Neural progenitor cell (in vitro differentiated cells): ENCODE data around the gene PDE11A. TPM values are rescaled to one million over a fixed set of nuclear protein-coding genes. Genes with fewer than 3 reads are reported as not detected.

Experiments used
- DNase-seq: peaks from one replicate; pipeline ENCODE4 v3.0.0-alpha.2; 2016; ENCODE audit warnings: low spot score
- H2AFZ ChIP-seq: fragments of 200-600 bp; sonication (generic); replicated peaks from 2 replicates; pipeline ENCODE4 v1.6.1; 2016; ENCODE audit warnings: antibody characterized with exemption
- H3F3A ChIP-seq: fragments of 200-600 bp; sonication (generic); 2 replicates; pipeline ENCODE4 v1.6.1; 2016; ENCODE audit warnings: antibody characterized with exemption, low read depth
- H3K27ac ChIP-seq: fragments of 200-600 bp; sonication (generic); 2 replicates; pipeline ENCODE4 v1.5.1; 2016; ENCODE audit warnings: mild to moderate bottlenecking
- H3K27me3 ChIP-seq: fragments of 200-600 bp; sonication (generic); 2 replicates; pipeline ENCODE4 v1.6.1; 2016; ENCODE audit warnings: mild to moderate bottlenecking, moderate library complexity
- H3K36me3 ChIP-seq: fragments of 200-600 bp; sonication (generic); 2 replicates; pipeline ENCODE4 v1.5.1; 2016
- H3K4me1 ChIP-seq: fragments of 200-600 bp; sonication (generic); 2 replicates; pipeline ENCODE4 v1.6.1; 2016; ENCODE audit warnings: mixed run types
- H3K4me2 ChIP-seq: fragments of 200-600 bp; sonication (generic); 2 replicates; pipeline ENCODE4 v1.6.1; 2016
- H3K4me3 ChIP-seq: fragments of 200-600 bp; sonication (generic); 2 replicates; pipeline ENCODE4 v1.5.1; 2016
- H3K79me2 ChIP-seq: fragments of 200-600 bp; sonication (generic); 2 replicates; pipeline ENCODE4 v1.6.1; 2016; ENCODE audit warnings: low read depth
- H3K9ac ChIP-seq: fragments of 200-600 bp; sonication (generic); 2 replicates; pipeline ENCODE4 v1.6.1; 2016
- H3K9me3 ChIP-seq: fragments of 200-600 bp; sonication (generic); 2 replicates; pipeline ENCODE4 v1.5.1; 2016; ENCODE audit warnings: low read depth
- H4K20me1 ChIP-seq: fragments of 200-600 bp; sonication (generic); 2 replicates; pipeline ENCODE4 v1.6.1; 2016; ENCODE audit warnings: low read depth
- H3K27ac Mint-ChIP-seq: 3 replicates; pipeline ENCODE4 v1.8.0; 2021; ENCODE audit warnings: mixed read lengths
- H3K27me3 Mint-ChIP-seq: 2 replicates; pipeline ENCODE4 v1.8.0; 2022; ENCODE audit warnings: low read depth, mild to moderate bottlenecking, inconsistent platforms, moderate library complexity, mixed read lengths; ENCODE audit not compliant: insufficient read depth
- H3K36me3 Mint-ChIP-seq: 3 replicates; pipeline ENCODE4 v1.8.0; 2021; ENCODE audit warnings: mixed read lengths
- H3K4me1 Mint-ChIP-seq: 3 replicates; pipeline ENCODE4 v1.8.0; 2021; ENCODE audit warnings: mixed read lengths
- H3K4me3 Mint-ChIP-seq: 3 replicates; pipeline ENCODE4 v1.8.0; 2021; ENCODE audit warnings: mild to moderate bottlenecking, moderate library complexity, mixed read lengths
- H3K9me3 Mint-ChIP-seq: 3 replicates; pipeline ENCODE4 v1.8.0; 2020; ENCODE audit warnings: mixed read lengths
- CTCF ChIP-seq: fragments of 200-600 bp; sonication (generic); IDR thresholded peaks from 2 replicates; pipeline ENCODE4 v1.5.1; 2017; ENCODE audit warnings: antibody characterized with exemption, mild to moderate bottlenecking
- EZH2 ChIP-seq: fragments of 200-600 bp; sonication (generic); IDR thresholded peaks from 2 replicates; pipeline ENCODE4 v1.6.1; 2017; ENCODE audit warnings: antibody characterized with exemption, mild to moderate bottlenecking, moderate library complexity
- EZH2phosphoT487 ChIP-seq: fragments of 200-600 bp; sonication (generic); IDR thresholded peaks from 2 replicates; pipeline ENCODE4 v1.6.1; 2017; ENCODE audit warnings: antibody characterized with exemption
- total RNA-seq: library from RNA; depleted of rRNA; stranded (reverse); fragments of >200 nt; gene quantifications from 2 replicates; pipeline ENCODE4 v1.2.3, GENCODE V29; 2015; ENCODE audit warnings: low replicate concordance

The PDE11A gene
- total RNA-seq, 1 donor from 2014 or later: 0.13 TPM

- Mint-ChIP-seq H3K4me3 (no peak overlapping the region), H3K27ac (no peak overlapping the region), H3K27me3 (peaks cover 3% of the 10 kb centered on the region), H3K9me3 (peaks cover 2% of the 10 kb centered on the region), H3K4me1 (no peaks in the 10 kb centered on the region), H3K36me3 (no peaks in the 10 kb centered on the region)
- H3K4me3 ChIP-seq: no peak overlapping the region
- no peak overlapping the region for H2AFZ ChIP-seq
- H3K4me2 ChIP-seq: no peak overlapping the region
- no peaks in the 10 kb centered on the region for H3F3A ChIP-seq
- H3K79me2 ChIP-seq: no peaks in the 10 kb centered on the region
- H3K36me3 ChIP-seq: no peaks in the 10 kb centered on the region
- no peaks in the 10 kb centered on the region for H3K9me3 ChIP-seq
- TF ChIP-seq EZH2: no peak
- no peak for TF ChIP-seq CTCF
- no peak overlapping the region for H3K9ac ChIP-seq
- no peaks in the 10 kb centered on the region for H4K20me1 ChIP-seq
- no peak for DNase-seq
- H3K4me1 ChIP-seq: no peaks in the 10 kb centered on the region
- no peaks in the 10 kb centered on the region for H3K27me3 ChIP-seq
- no peak overlapping the region for H3K27ac ChIP-seq
These were observed 301.4 kb downstream of the PDE11A start for GRCh38 chr2:177771191-177771590.

- H3K4me1 Mint-ChIP-seq: peaks cover 10% of the 10 kb centered on the region
- no peak overlapping the region for H3K4me3 Mint-ChIP-seq
- Histone ChIP-seq H3K4me2 (no peak overlapping the region), H3F3A (no peaks in the 10 kb centered on the region), H3K4me3 (no peak overlapping the region), H3K27me3 (peaks cover 7% of the 10 kb centered on the region), H3K27ac (no peak overlapping the region), H3K9ac (no peak overlapping the region), H3K79me2 (no peaks in the 10 kb centered on the region), H3K9me3 (no peaks in the 10 kb centered on the region), H2AFZ (no peak overlapping the region), H3K36me3 (no peaks in the 10 kb centered on the region), H4K20me1 (no peaks in the 10 kb centered on the region), H3K4me1 (no peaks in the 10 kb centered on the region)
- DNase-seq: peak; percentile 15
- H3K36me3 Mint-ChIP-seq: no peaks in the 10 kb centered on the region
- H3K27ac Mint-ChIP-seq: no peak overlapping the region
- peak; percentile 15 for TF ChIP-seq CTCF
- TF ChIP-seq EZH2phosphoT487: no peak
- H3K9me3 Mint-ChIP-seq: no peaks in the 10 kb centered on the region
- H3K27me3 Mint-ChIP-seq: peaks cover 9% of the 10 kb centered on the region
These were observed 304.8 kb downstream of the PDE11A start for GRCh38 chr2:177767768-177768167.

GRCh38 chr2:177765698-177766097, 306.9 kb downstream of the PDE11A start:
- Mint-ChIP-seq H3K27ac (no peak overlapping the region), H3K4me3 (no peak overlapping the region), H3K4me1 (peaks cover 14% of the 10 kb centered on the region), H3K36me3 (no peaks in the 10 kb centered on the region), H3K9me3 (no peaks in the 10 kb centered on the region), H3K27me3 (peaks cover 7% of the 10 kb centered on the region)
- DNase-seq: no peak
- Histone ChIP-seq H3K4me1 (no peaks in the 10 kb centered on the region), H3K4me2 (no peak overlapping the region), H3K79me2 (no peaks in the 10 kb centered on the region), H3F3A (no peaks in the 10 kb centered on the region), H3K9me3 (no peaks in the 10 kb centered on the region), H2AFZ (no peak overlapping the region), H3K27me3 (peaks cover 14% of the 10 kb centered on the region), H3K36me3 (no peaks in the 10 kb centered on the region), H3K4me3 (no peak overlapping the region), H3K9ac (no peak overlapping the region), H4K20me1 (no peaks in the 10 kb centered on the region), H3K27ac (no peak overlapping the region)
- TF ChIP-seq CTCF (no peak), EZH2phosphoT487 (no peak), EZH2 (no peak)
